SK-N-SH (cell line): Measurements from ENCODE around the gene C5orf52. TPM values are rescaled to one million over a fixed set of nuclear protein-coding genes. Genes with fewer than 3 reads are reported as not detected.

Source experiments
- CTCF ChIA-PET: fragments of 300-600, 350-600 bp; formaldehyde crosslinking; extraction: SDS; loops from one replicate; lab custom pipeline; 2021; lab: Yijun Ruan, JAX
- POLR2A ChIA-PET: fragments of 350-600 bp; sonication (Branson Sonifier 250); formaldehyde crosslinking; extraction: SDS; loops from one replicate; lab custom pipeline; 2020; ENCODE audit warnings: antibody characterized with exemption, inconsistent platforms; lab: Yijun Ruan, JAX
- DNase-seq: peaks from one replicate; pipeline ENCODE4 v3.0.0; 2012
- H2AFZ ChIP-seq: fragments of 200-600 bp; sonication (generic); 2 replicates; pipeline ENCODE4 v1.8.1; 2016; ENCODE audit warnings: antibody characterized with exemption, mild to moderate bottlenecking, low read depth
- H3F3A ChIP-seq: fragments of 200-600 bp; sonication (generic); replicated peaks from 2 replicates; pipeline ENCODE3; 2016; ENCODE audit warnings: antibody characterized with exemption, mild to moderate bottlenecking; ENCODE audit not compliant: insufficient read depth
- H3K27ac ChIP-seq, 2 experiments: fragments of 200-500 bp in 1 of 2; fragments of 200-600 bp in 1 of 2; sonication (Bioruptor generic) in 1 of 2; sonication (generic), shearing (Covaris generic) in 1 of 2; 2 replicates each; pipeline versions ENCODE4 v1.5.1 to v1.6.1; 2014 to 2016; ENCODE audit warnings: low read depth in 2 of 2, inconsistent platforms in 1 of 2, low read length in 1 of 2, mild to moderate bottlenecking in 1 of 2, mixed read lengths in 1 of 2
- H3K27me3 ChIP-seq: fragments of 200-600 bp; sonication (generic), shearing (Covaris generic); 2 replicates; pipeline ENCODE4 v1.6.1; 2016; ENCODE audit warnings: mixed run types; ENCODE audit not compliant: insufficient read depth
- H3K36me3 ChIP-seq, 2 experiments: fragments of 200-500 bp in 1 of 2; fragments of 200-600 bp in 1 of 2; sonication (Bioruptor generic) in 1 of 2; sonication (generic) in 1 of 2; replicated peaks in 1 of 2; 2 replicates each; pipeline versions ENCODE3 to v1.5.1; 2014 to 2016; ENCODE audit warnings: low read length in 1 of 2, mild to moderate bottlenecking in 1 of 2; ENCODE audit not compliant: insufficient read depth in 2 of 2, control insufficient read depth in 1 of 2
- H3K4me1 ChIP-seq, 2 experiments: fragments of 200-500 bp in 1 of 2; fragments of 200-600 bp in 1 of 2; sonication (Bioruptor generic) in 1 of 2; sonication (generic), shearing (Covaris generic) in 1 of 2; 2 replicates each; pipeline versions ENCODE4 v1.5.1 to v1.6.1; 2014 to 2016; ENCODE audit warnings: low read depth in 1 of 2, low read length in 1 of 2, mixed run types in 1 of 2; ENCODE audit not compliant: insufficient read depth in 2 of 2, control insufficient read depth in 1 of 2
- H3K4me2 ChIP-seq: fragments of 200-600 bp; sonication (generic), shearing (Covaris generic); 2 replicates; pipeline ENCODE4 v1.6.1; 2017; ENCODE audit warnings: mixed run types
- H3K4me3 ChIP-seq, 2 experiments: fragments of 200-500 bp in 1 of 2; fragments of 200-600 bp in 1 of 2; sonication (Bioruptor generic) in 1 of 2; sonication (generic), shearing (Covaris generic) in 1 of 2; 2 replicates each; pipeline versions ENCODE4 v1.5.1 to v1.8.1; 2014 to 2016; ENCODE audit warnings: low read depth in 2 of 2, inconsistent platforms in 1 of 2, low read length in 1 of 2, mild to moderate bottlenecking in 1 of 2, mixed read lengths in 1 of 2, moderate library complexity in 1 of 2
- H3K79me2 ChIP-seq: fragments of 200-600 bp; sonication (generic); 2 replicates; pipeline ENCODE4 v1.8.1; 2017; ENCODE audit warnings: mild to moderate bottlenecking; ENCODE audit not compliant: insufficient read depth
- H3K9ac ChIP-seq: fragments of 200-600 bp; sonication (generic); 2 replicates; pipeline ENCODE4 v1.6.1; 2017; ENCODE audit warnings: mixed run types
- H3K9me2 ChIP-seq: fragments of 200-600 bp; sonication (generic); 2 replicates; pipeline ENCODE4 v1.6.1; 2017; ENCODE audit warnings: mixed run types
- H3K9me3 ChIP-seq: fragments of 200-600 bp; sonication (generic); 2 replicates; pipeline ENCODE4 v1.6.1; 2017; ENCODE audit warnings: mixed run types, mild to moderate bottlenecking, moderate library complexity
- H4K20me1 ChIP-seq: fragments of 200-600 bp; sonication (generic); 2 replicates; pipeline ENCODE4 v1.6.1; 2017; ENCODE audit warnings: mild to moderate bottlenecking, mixed run types; ENCODE audit not compliant: insufficient read depth
- CHD2 ChIP-seq: fragments of 150-350 bp; IDR thresholded peaks from 2 replicates; pipeline ENCODE4 v1.6.1; 2018; ENCODE audit warnings: low read length; ENCODE audit not compliant: partially characterized antibody
- FOSL2 ChIP-seq: IDR thresholded peaks from 2 replicates; pipeline ENCODE4 v1.4.0; 2012; ENCODE audit warnings: low read depth, mild to moderate bottlenecking, moderate library complexity, borderline replicate concordance
- FOXJ3 ChIP-seq: sonication (generic); formaldehyde crosslinking; IDR thresholded peaks from 2 replicates; pipeline ENCODE4 v1.5.1; 2020; ENCODE audit warnings: mild to moderate bottlenecking, missing genetic modification reagents
- FOXM1 ChIP-seq: IDR thresholded peaks from 2 replicates; pipeline ENCODE4 v1.4.0; 2012; ENCODE audit warnings: low read depth, mild to moderate bottlenecking
- GABPA ChIP-seq: IDR thresholded peaks from 2 replicates; pipeline ENCODE4 v1.4.0; 2012; ENCODE audit warnings: low read depth, mild to moderate bottlenecking
- GATA2 ChIP-seq: sonication (generic); formaldehyde crosslinking; IDR thresholded peaks from 2 replicates; pipeline ENCODE4 v1.5.0; 2020; ENCODE audit warnings: mild to moderate bottlenecking, missing genetic modification reagents
- IRF3 ChIP-seq: fragments of 150-350 bp; IDR thresholded peaks from 2 replicates; pipeline ENCODE4 v1.6.1; 2016; ENCODE audit warnings: mild to moderate bottlenecking, low read depth, low read length
- MEF2A ChIP-seq: IDR thresholded peaks from 2 replicates; pipeline ENCODE4 v1.4.0; 2012; ENCODE audit warnings: low read depth, borderline replicate concordance
- MXI1 ChIP-seq: IDR thresholded peaks from 2 replicates; pipeline ENCODE4 v1.6.1; 2012; ENCODE audit warnings: mild to moderate bottlenecking, low read depth, low read length, improper control_type of control experiment
- NRF1 ChIP-seq: IDR thresholded peaks from 2 replicates; pipeline ENCODE4 v1.6.1; 2012; ENCODE audit warnings: low read depth, mild to moderate bottlenecking, low read length
- PBX3 ChIP-seq: IDR thresholded peaks from 2 replicates; pipeline ENCODE4; 2012
- POLR2AphosphoS5 ChIP-seq: IDR thresholded peaks from 2 replicates; pipeline ENCODE4 v1.6.1; 2012; ENCODE audit warnings: low read depth, low read length
- RAD21 ChIP-seq: IDR thresholded peaks from 2 replicates; pipeline ENCODE4 v1.6.1; 2012; ENCODE audit warnings: mild to moderate bottlenecking, low read length
- SIN3A ChIP-seq: IDR thresholded peaks from 2 replicates; pipeline ENCODE4 v1.6.1; 2012; ENCODE audit warnings: low read depth, mild to moderate bottlenecking, low read length, moderate library complexity, borderline replicate concordance
- SMC3 ChIP-seq: IDR thresholded peaks from 2 replicates; pipeline ENCODE4 v1.6.1; 2012; ENCODE audit warnings: low read depth, low read length, improper control_type of control experiment
- TCF12 ChIP-seq: IDR thresholded peaks from 2 replicates; pipeline ENCODE4 v1.4.0; 2012
- WGBS: methylation state at CpG from one replicate; pipeline ENCODE4 v1.1.6; 2017; ENCODE audit warnings: low lambda C conversion rate; 5-methylcytosine and 5-hydroxymethylcytosine counted together
- polyA plus RNA-seq, 3 experiments: library from polyadenylated mRNA; depleted of rRNA; stranded (reverse); fragments of >200 nt; gene quantifications; 2 replicates each; pipeline ENCODE4 v1.2.3, GENCODE V29; 2012

Gene C5orf52
- not detected in 2 replicates for polyA plus RNA-seq (2012; rRNA removed)
- not detected in 2 replicates for polyA plus RNA-seq (2012; cell fraction: cytosol; rRNA removed)
- not detected in 2 replicates for polyA plus RNA-seq (2012; cell fraction: nucleus; rRNA removed)

GRCh38 chr5:157670662-157671591 is at the start of gene C5orf52:
Gene C5orf52 (plus strand): TSS chr5:157671533. CDS start chr5:157671615, 82 bp downstream.
- CTCF ChIA-PET: interaction anchor here (0.8 to 1.7 kb wide), 3 partner anchors 9 to 72 kb away, joined by 4 to 5 read pairs (median 5); no protein-coding TSS in a partner anchor
- Histone ChIP-seq H3K4me2 (peak within 1 kb of the TSS; percentile 59), H2AFZ (peak within 1 kb of the TSS; percentile 78), H3K4me3 (peak within 1 kb of the TSS; percentile 53 to 60), H4K20me1 (no peaks in the 10 kb centered on the region), H3K36me3 (no peaks in the 10 kb centered on the region), H3K79me2 (no peaks in the 10 kb centered on the region)
- DNase-seq: peak; percentile 78
- POLR2A ChIA-PET: no interaction called here
- no peak for TF ChIP-seq FOSL2
- TF ChIP-seq FOXJ3 (CRISPR knock-in tag): no peak
- TF ChIP-seq GATA2 (CRISPR knock-in tag): no peak
- TF ChIP-seq MEF2A: no peak
- TF ChIP-seq IRF3: no peak
- no peak for TF ChIP-seq PBX3
- no peak for TF ChIP-seq TCF12
- no peak for TF ChIP-seq NRF1
- no peak for TF ChIP-seq SIN3A
- no peak for TF ChIP-seq MXI1
- no peak for TF ChIP-seq GABPA
- no peak for TF ChIP-seq CHD2
- no peak for TF ChIP-seq POLR2AphosphoS5
- TF ChIP-seq FOXM1: no peak
- TF ChIP-seq RAD21: no peak
- no peak for TF ChIP-seq SMC3
- TF ChIP-seq, all 33 proteins: peak for 0
- peak within 1 kb of the TSS; percentile 63 for H3K9ac ChIP-seq
- H3K27me3 ChIP-seq: no peaks in the 10 kb centered on the region
- H3K9me2 ChIP-seq: no peaks in the 10 kb centered on the region
- no peaks in the 10 kb centered on the region for H3K4me1 ChIP-seq
- 0 out of 4 replicates have a peak within 1 kb of the TSS, but pooled peaks of 1 of the 2 experiments have one; percentile 17 for H3K27ac ChIP-seq
- no peaks in the 10 kb centered on the region for H3F3A ChIP-seq
- no peaks in the 10 kb centered on the region for H3K9me3 ChIP-seq
- 28% methylated on average over 21 of the region's 59 CpGs for WGBS
